PC-3 (cell line): Measurements from ENCODE around the gene ADTRP. TPM values are rescaled to one million over a fixed set of nuclear protein-coding genes. Genes with fewer than 3 reads are reported as not detected.

Experiments
- ATAC-seq: fragments of 200-7000 bp; cut with Tn5 transposase; 2 replicates; pipeline ENCODE4 v1.9.1; 2020; ENCODE audit warnings: mild to moderate bottlenecking, moderate library complexity
- BruUV-seq: library from RNA; stranded (reverse); fragments of 400-500 nt; replicated peaks from 2 replicates; lab custom pipeline; 2021; lab: Mats Ljungman, UMichigan
- CTCF ChIA-PET: fragments of 300-600 bp; sonication (Branson Sonifier 250); formaldehyde crosslinking; loops from one replicate; lab custom pipeline; 2022; ENCODE audit warnings: antibody characterized with exemption; lab: Charles Lee
- POLR2A ChIA-PET: fragments of 300-600 bp; sonication (Branson Sonifier 250); formaldehyde crosslinking; loops from one replicate; lab custom pipeline; 2022; ENCODE audit warnings: antibody characterized with exemption; ENCODE audit not compliant: unreplicated experiment; lab: Charles Lee
- DNase-seq: peaks from one replicate; pipeline ENCODE4 v3.0.0-alpha.2; 2015
- H2AFZ ChIP-seq: fragments of 300-600 bp; sonication (generic); 2 replicates; pipeline ENCODE4 v1.6.0; 2016; ENCODE audit warnings: antibody characterized with exemption, low read length
- H3F3A ChIP-seq: fragments of 300-600 bp; sonication (generic); one replicate; pipeline ENCODE4 v1.6.0; 2017; ENCODE audit warnings: antibody characterized with exemption, low read length, control low read depth, mild to moderate bottlenecking; ENCODE audit not compliant: unreplicated experiment
- H3K27ac ChIP-seq: fragments of 300-600 bp; sonication (generic); 2 replicates; pipeline ENCODE4 v1.5.1; 2016; ENCODE audit warnings: mild to moderate bottlenecking, low read length
- H3K27me3 ChIP-seq: fragments of 300-600 bp; sonication (generic); 2 replicates; pipeline ENCODE4 v1.6.1; 2016; ENCODE audit warnings: low read length, mixed read lengths
- H3K36me3 ChIP-seq: fragments of 300-600 bp; sonication (generic); 2 replicates; pipeline ENCODE4 v1.6.1; 2016; ENCODE audit warnings: low read depth, mixed run types, low read length, mixed read lengths
- H3K4me1 ChIP-seq: fragments of 300-600 bp; sonication (generic); 2 replicates; pipeline ENCODE4 v1.5.1; 2016; ENCODE audit warnings: low read length; ENCODE audit not compliant: insufficient read depth
- H3K4me2 ChIP-seq: fragments of 300-600 bp; sonication (generic); 2 replicates; pipeline ENCODE4 v1.6.0; 2016; ENCODE audit warnings: low read length
- H3K4me3 ChIP-seq: fragments of 300-600 bp; sonication (generic); 2 replicates; pipeline ENCODE4 v1.5.1; 2016; ENCODE audit warnings: mild to moderate bottlenecking, low read length, mixed read lengths
- H3K79me2 ChIP-seq: fragments of 300-600 bp; sonication (generic); 2 replicates; pipeline ENCODE4 v1.6.1; 2017; ENCODE audit warnings: low read length, mixed read lengths
- H3K9ac ChIP-seq: fragments of 300-600 bp; sonication (generic); 2 replicates; pipeline ENCODE4 v1.6.0; 2016; ENCODE audit warnings: mild to moderate bottlenecking, low read length
- H3K9me2 ChIP-seq: fragments of 300-600 bp; sonication (generic); replicated peaks from 2 replicates; pipeline ENCODE4 v1.6.1; 2016; ENCODE audit warnings: mixed run types, low read length, mixed read lengths
- H3K9me3 ChIP-seq: fragments of 300-600 bp; sonication (generic); 2 replicates; pipeline ENCODE4 v1.6.1; 2016; ENCODE audit warnings: low read length, mixed read lengths
- H4K20me1 ChIP-seq: fragments of 300-600 bp; sonication (generic); 2 replicates; pipeline ENCODE4 v1.6.1; 2016; ENCODE audit warnings: low read length, mixed read lengths
- EZH2 ChIP-seq: fragments of 300-600 bp; sonication (generic); IDR thresholded peaks from one replicate; pipeline ENCODE4 v1.6.1; 2017; ENCODE audit warnings: antibody characterized with exemption, mild to moderate bottlenecking, low read length; ENCODE audit not compliant: unreplicated experiment
- EZH2phosphoT487 ChIP-seq: fragments of 300-600 bp; sonication (generic); IDR thresholded peaks from 2 replicates; pipeline ENCODE4 v1.6.1; 2018; ENCODE audit warnings: mild to moderate bottlenecking, antibody characterized with exemption, low read length, borderline replicate concordance
- intact Hi-C: fragments of 100-400 bp; cut with micrococcal nuclease; formaldehyde crosslinking; loops from 2 replicates; pipeline ENCODE4 v1.9.0; 2023
- total RNA-seq: library from RNA; depleted of rRNA; stranded (reverse); fragments of >200 nt; gene quantifications from 2 replicates; pipeline ENCODE4 v1.2.3, GENCODE V29; 2014
- TF ChIP-seq, protein P1 (sequence below): fragments of 300-600 bp; sonication (generic); conservative IDR thresholded peaks from 2 replicates; pipeline ENCODE4 v1.5.1; 2017; ENCODE audit warnings: antibody characterized with exemption, low read depth, mild to moderate bottlenecking, low read length

The ADTRP gene
- total RNA-seq, 1 experiment from 2014 or later = not detected

DNA sequence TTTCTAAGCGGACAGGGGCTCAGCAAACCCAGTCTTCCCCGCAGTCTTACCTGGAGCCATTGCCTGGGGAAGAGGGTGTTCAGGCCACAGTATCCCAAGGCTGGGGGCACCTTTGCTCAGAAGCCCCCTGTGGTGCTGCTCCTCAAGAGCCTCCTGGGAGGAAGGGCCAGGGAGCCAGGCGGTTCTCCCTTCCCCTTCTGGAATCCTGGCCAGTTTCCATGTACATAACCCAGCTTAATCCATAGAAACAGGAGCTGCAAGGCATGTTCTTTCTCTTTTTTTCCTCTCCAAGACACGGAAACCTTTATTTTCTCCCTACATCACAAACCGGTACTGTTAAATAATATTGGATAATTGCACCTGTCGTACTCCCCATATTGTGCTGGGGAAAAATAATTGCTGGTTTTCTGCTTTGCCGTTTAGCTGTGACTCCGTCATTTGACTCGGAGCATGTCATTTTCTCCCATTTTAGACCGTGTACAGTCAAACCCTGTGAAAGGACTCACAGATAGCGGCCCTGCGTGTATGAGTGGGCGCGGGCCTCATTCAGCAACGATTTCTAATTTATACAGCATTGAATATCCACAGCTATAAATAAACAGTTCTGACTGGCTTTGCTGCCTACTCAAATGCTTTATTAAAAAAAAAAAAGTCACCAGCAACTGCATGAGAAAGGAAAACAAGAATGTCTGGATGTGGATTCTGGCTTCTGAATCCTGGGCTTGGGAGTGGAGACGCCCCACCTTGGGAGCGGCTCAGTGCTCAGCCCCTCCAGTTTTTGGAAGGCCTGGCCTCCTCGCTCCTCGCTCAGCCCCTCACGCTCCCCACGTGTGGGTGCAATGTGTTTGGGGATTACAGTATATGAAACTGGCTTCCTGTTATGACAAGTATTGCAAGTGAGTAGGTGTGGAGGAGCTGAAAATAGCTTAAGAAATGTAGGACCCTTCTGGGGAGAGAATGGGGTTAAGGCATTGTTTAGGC lies 67.3 kb downstream of the ADTRP start:
- POLR2A ChIA-PET = no interaction called here
- no peaks in the 10 kb centered on the region for H3K9me2 ChIP-seq
- ATAC-seq (no peak), DNase-seq (no peak)
- no peaks in the 10 kb centered on the region for H4K20me1 ChIP-seq
- H3K36me3 ChIP-seq = no peaks in the 10 kb centered on the region
- no peak overlapping the region for H3K27ac ChIP-seq
- CTCF ChIA-PET = interaction anchor here (0.6 kb wide), 1 partner anchor 93 kb away, joined by 3 read pairs; no protein-coding TSS in a partner anchor
- H3K27me3 ChIP-seq = no peaks in the 10 kb centered on the region
- no peaks in the 10 kb centered on the region for H3K9me3 ChIP-seq
- no peak overlapping the region for H3K4me3 ChIP-seq
- H3K79me2 ChIP-seq = no peaks in the 10 kb centered on the region
- H3K9ac ChIP-seq = no peak overlapping the region
- H3K4me2 ChIP-seq = no peak overlapping the region
- no TSS peak for BruUV-seq
- H3F3A ChIP-seq = no peaks in the 10 kb centered on the region
- TF ChIP-seq EZH2phosphoT487 (no peak), EZH2 (no peak)
- TF ChIP-seq, protein P1, sequence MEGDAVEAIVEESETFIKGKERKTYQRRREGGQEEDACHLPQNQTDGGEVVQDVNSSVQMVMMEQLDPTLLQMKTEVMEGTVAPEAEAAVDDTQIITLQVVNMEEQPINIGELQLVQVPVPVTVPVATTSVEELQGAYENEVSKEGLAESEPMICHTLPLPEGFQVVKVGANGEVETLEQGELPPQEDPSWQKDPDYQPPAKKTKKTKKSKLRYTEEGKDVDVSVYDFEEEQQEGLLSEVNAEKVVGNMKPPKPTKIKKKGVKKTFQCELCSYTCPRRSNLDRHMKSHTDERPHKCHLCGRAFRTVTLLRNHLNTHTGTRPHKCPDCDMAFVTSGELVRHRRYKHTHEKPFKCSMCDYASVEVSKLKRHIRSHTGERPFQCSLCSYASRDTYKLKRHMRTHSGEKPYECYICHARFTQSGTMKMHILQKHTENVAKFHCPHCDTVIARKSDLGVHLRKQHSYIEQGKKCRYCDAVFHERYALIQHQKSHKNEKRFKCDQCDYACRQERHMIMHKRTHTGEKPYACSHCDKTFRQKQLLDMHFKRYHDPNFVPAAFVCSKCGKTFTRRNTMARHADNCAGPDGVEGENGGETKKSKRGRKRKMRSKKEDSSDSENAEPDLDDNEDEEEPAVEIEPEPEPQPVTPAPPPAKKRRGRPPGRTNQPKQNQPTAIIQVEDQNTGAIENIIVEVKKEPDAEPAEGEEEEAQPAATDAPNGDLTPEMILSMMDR = no peak
- intact Hi-C loops = no loop called here
- no peaks in the 10 kb centered on the region for H3K4me1 ChIP-seq
- no peak overlapping the region for H2AFZ ChIP-seq

DNA sequence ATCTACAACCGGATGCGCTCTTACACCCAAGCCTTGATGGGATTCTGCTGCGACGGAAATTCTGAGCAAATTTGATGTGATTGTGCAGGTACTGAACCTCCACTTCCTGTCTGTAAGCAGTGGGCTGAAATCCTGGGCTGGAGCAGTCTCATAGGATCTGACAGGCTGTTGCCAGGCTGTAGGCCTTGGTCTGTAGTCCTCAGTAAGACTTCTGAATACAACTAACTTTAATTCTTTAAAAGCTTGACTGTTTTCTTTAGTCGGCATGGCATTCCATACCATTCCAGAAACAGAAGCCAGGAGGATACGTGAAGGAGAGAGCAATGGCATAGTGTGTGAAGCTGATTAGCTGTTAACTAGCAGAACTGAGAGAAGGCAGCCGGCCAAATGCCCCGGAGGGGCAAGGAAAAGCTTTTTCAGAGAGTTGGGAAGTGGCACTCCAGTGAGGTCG lies 68.3 kb downstream of the ADTRP start:
- H3K36me3 ChIP-seq = no peaks in the 10 kb centered on the region
- intact Hi-C loops = no loop called here
- DNase-seq (no peak), ATAC-seq (no peak)
- H3K9me3 ChIP-seq = no peaks in the 10 kb centered on the region
- H3K4me1 ChIP-seq = no peaks in the 10 kb centered on the region
- no peak overlapping the region for H2AFZ ChIP-seq
- H3K9ac ChIP-seq = no peak overlapping the region
- ChIA-PET POLR2A (no interaction called here), CTCF (interaction anchor here (0.6 kb wide), 1 partner anchor 92 kb away, joined by 3 read pairs; no protein-coding TSS in a partner anchor)
- no peak overlapping the region for H3K4me3 ChIP-seq
- no peak for TF ChIP-seq EZH2
- no peak for TF ChIP-seq EZH2phosphoT487
- TF ChIP-seq, protein P1 = no peak
- no peaks in the 10 kb centered on the region for H3F3A ChIP-seq
- H3K9me2 ChIP-seq = no peaks in the 10 kb centered on the region
- no TSS peak for BruUV-seq
- H3K27ac ChIP-seq = no peak overlapping the region
- H3K79me2 ChIP-seq = no peaks in the 10 kb centered on the region
- H3K27me3 ChIP-seq = no peaks in the 10 kb centered on the region
- H3K4me2 ChIP-seq = no peak overlapping the region
- H4K20me1 ChIP-seq = no peaks in the 10 kb centered on the region
